Aorta (tissue), 5 donors: Measurements from ENCODE around the gene LRRC36. TPM values are rescaled to one million over a fixed set of nuclear protein-coding genes. Genes with fewer than 3 reads are reported as not detected.

Experiments
- ATAC-seq: fragments of 200-7000 bp; cut with Tn5 transposase; one replicate; pipeline ENCODE4 v1.9.1; 2022; ENCODE audit warnings: moderate library complexity; ENCODE audit not compliant: low FRiP score
- DNase-seq, 2 donors: peaks; one replicate each; pipeline ENCODE4 v3.0.0-alpha.2; 2020
- H3K27ac ChIP-seq, 2 donors: one replicate each; pipeline ENCODE4 v1.5.1; 2013; ENCODE audit warnings: low read length in 2 of 2, mild to moderate bottlenecking in 2 of 2, moderate library complexity in 2 of 2, control low read depth in 1 of 2, inconsistent platforms in 1 of 2, low read depth in 1 of 2
- H3K27me3 ChIP-seq, 2 donors: one replicate each; pipeline ENCODE4 v1.6.1; 2013; ENCODE audit warnings: control low read depth in 1 of 2, low read length in 1 of 2, mild to moderate bottlenecking in 1 of 2, moderate library complexity in 1 of 2; ENCODE audit not compliant: insufficient read depth in 2 of 2, control insufficient read depth in 1 of 2
- H3K36me3 ChIP-seq, 2 donors: one replicate each; pipeline ENCODE4 v1.6.1; 2013; ENCODE audit warnings: control low read depth in 1 of 2, low read length in 1 of 2, mild to moderate bottlenecking in 1 of 2; ENCODE audit not compliant: insufficient read depth in 2 of 2, control insufficient read depth in 1 of 2
- H3K4me1 ChIP-seq, 2 donors: one replicate each; pipeline ENCODE4 v1.6.1; 2013; ENCODE audit warnings: low read length in 2 of 2, control low read depth in 1 of 2, mild to moderate bottlenecking in 1 of 2, moderate library complexity in 1 of 2; ENCODE audit not compliant: insufficient read depth in 2 of 2, control insufficient read depth in 1 of 2
- H3K4me3 ChIP-seq, 2 donors: one replicate each; pipeline ENCODE4 v1.5.1; 2013; ENCODE audit warnings: low read length in 2 of 2, control low read depth in 1 of 2, mild to moderate bottlenecking in 1 of 2
- H3K9me3 ChIP-seq: one replicate; pipeline ENCODE4 v1.6.1; 2013; ENCODE audit warnings: mild to moderate bottlenecking, low read length; ENCODE audit not compliant: control insufficient read depth
- WGBS, 2 donors: extraction: QIAGEN DNeasy Blood & Tissue Kit; methylation state at CpG; one replicate each; pipeline ENCODE4 v1.1.7; 2013; 5-methylcytosine and 5-hydroxymethylcytosine counted together
- intact Hi-C, 2 donors: fragments of 100-400 bp; cut with DNase I; formaldehyde crosslinking; loops; one replicate each; pipeline versions ENCODE4 v1.14.2 to v1.15.0; 2022
- polyA plus RNA-seq, 2 donors: library from polyadenylated mRNA; stranded (reverse); fragments of 200-250 nt; gene quantifications; one replicate each; pipeline ENCODE4 v1.2.3, GENCODE V29; 2013
- total RNA-seq, 2 donors: library from RNA; stranded (reverse); fragmentation: NEBNext Ultra II Directional; extraction: Animal tissue kit (Norgen Biotek cat#: 25700); gene quantifications; one replicate each; pipeline ENCODE4 v1.2.1, GENCODE V29; 2021
- donor health status: healthy with polysubstance abuse.
- donor health status: Bipolar disorder and iron deficiency.
- donor health status: DM: no; HTN: no; CAD: no.
- donor health status: DM: no; HTN: no; CAD: no.
- donor health status: DM: yes; HTN: yes; CAD: no.

The LRRC36 gene
- total and polyA plus RNA-seq, 4 donors: 0.51 TPM; not detected in 3

DNA sequence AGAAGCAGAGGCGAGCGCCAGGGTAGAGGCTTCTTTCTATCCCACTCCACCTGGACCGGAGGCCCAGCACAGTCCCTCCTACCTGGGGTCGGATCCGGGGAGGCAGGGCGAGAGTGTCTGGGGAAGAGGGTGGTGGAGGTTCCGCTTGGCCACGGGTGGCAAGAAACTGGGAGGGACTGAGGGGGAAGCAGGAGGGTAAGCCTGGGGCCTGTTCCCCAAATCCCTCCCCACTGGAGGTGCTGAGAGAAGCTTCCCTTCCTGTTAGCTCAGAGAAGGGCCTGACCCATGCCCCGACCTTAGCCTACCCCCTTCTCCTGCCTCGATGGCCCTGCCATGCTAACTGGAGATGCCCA, 68.5 kb downstream of the LRRC36 start:
- no peak overlapping the region for H3K4me3 ChIP-seq
- H3K36me3 ChIP-seq: no peaks in the 10 kb centered on the region
- no peaks in the 10 kb centered on the region for H3K4me1 ChIP-seq
- 75 to 79% methylated on average over 10 of the region's 10 CpGs for WGBS, 2 donors
- H3K27ac ChIP-seq: no peak overlapping the region
- H3K9me3 ChIP-seq: no peaks in the 10 kb centered on the region
- no peaks in the 10 kb centered on the region for H3K27me3 ChIP-seq
- DNase-seq (no peak), ATAC-seq (no peak)
- intact Hi-C loops: no loop called here

DNA sequence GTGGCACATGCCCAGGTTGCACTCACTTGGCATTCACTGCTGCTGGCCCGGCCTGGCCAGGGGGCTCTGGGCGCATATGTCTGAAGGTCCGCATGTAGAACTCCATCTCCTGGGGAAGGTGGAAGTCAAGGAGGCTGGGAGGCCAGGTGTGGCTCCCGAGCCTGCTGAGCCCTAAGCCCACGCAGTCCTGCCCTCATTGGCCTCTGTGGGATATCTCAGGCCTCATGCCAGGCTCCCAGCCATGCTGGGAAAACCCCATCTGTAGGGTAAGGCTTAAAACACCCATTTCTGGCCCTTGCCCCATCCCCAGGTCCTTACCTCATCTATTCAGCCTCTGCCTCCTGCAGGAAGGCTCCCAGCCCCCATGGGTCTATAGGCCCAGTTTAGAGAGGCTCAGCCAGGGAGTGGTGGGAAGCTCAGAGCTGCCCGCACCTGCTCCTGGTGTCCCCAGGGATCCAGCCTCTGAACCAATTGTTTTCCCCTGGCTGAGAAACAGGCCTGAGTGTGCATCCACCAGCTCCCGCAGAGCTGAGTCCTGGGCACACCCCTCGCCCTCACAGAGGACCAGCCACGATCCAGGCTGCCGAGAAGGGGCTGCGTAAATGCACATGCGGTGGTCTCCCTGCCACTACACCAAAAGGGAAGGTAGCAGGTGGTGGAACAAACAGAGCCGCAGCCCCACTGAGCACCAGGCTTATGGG, 69.0 kb downstream of the LRRC36 start:
- intact Hi-C loops: no loop called here
- DNase-seq: peak in 1 of 2 donors; percentile 63
- H3K27ac ChIP-seq: no peak overlapping the region

GRCh38 chr16:67396159-67397035, 69.8 kb downstream of the LRRC36 start:
- no peak overlapping the region for H3K27ac ChIP-seq
- DNase-seq (peak; percentile 85 to 89), ATAC-seq (peak; percentile 17)
- 35 to 37% methylated on average over 24 to 31 of the region's 31 CpGs for WGBS, 2 donors
- no peaks in the 10 kb centered on the region for H3K9me3 ChIP-seq
- H3K4me1 ChIP-seq: no peaks in the 10 kb centered on the region
- no peaks in the 10 kb centered on the region for H3K36me3 ChIP-seq
- H3K27me3 ChIP-seq: no peaks in the 10 kb centered on the region
- intact Hi-C loops: no loop called here
- H3K4me3 ChIP-seq: no peak overlapping the region

More for the DNA sequence above, 69.0 kb downstream of the LRRC36 start:
- H3K4me1 ChIP-seq: no peaks in the 10 kb centered on the region
- no peaks in the 10 kb centered on the region for H3K36me3 ChIP-seq
- no peak overlapping the region for H3K4me3 ChIP-seq
- H3K9me3 ChIP-seq: no peaks in the 10 kb centered on the region
- WGBS, 2 donors: 88 to 89% methylated on average over 13 of the region's 13 CpGs
- no peaks in the 10 kb centered on the region for H3K27me3 ChIP-seq
- ATAC-seq: no peak

DNA sequence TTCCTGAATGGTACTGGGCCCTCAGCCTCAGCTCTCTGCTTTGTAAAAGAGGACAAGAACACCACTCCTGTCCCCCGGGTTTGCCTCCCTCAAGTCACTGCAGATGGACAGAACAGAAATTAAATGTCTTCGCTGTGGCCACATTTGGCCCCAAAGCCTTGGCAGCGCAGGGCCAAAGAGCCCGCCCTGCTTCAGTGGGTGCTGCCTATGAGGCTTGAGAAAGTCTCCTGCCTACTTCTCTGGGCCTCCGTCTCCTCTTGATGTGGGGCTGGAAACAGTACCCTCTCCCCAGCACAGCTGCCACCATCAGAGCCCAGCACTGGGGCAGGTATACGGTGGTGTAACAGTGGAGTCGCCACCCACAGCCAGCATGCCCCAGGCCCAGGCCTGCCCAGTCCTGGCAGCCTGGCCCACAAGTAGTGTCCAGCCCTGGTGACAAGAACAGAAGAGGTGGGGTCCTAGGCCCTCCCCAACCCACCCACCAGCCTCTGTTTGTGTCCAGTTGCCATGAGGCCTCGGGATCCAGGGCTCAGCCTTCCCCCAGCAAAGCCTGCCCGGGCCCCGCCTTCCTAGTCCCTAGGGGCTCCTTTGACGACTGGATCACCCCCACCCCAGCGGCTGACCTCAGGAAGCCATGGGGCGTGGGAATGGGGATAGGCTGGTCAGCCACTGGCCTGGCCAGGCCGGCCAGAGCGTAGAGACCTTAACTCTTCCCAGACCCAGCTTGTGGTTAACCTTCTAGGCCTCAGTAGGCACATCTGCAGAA, 70.6 kb downstream of the LRRC36 start:
- intact Hi-C loops: no loop called here
- WGBS, 2 donors: 76% methylated on average over 15 of the region's 15 CpGs

DNA sequence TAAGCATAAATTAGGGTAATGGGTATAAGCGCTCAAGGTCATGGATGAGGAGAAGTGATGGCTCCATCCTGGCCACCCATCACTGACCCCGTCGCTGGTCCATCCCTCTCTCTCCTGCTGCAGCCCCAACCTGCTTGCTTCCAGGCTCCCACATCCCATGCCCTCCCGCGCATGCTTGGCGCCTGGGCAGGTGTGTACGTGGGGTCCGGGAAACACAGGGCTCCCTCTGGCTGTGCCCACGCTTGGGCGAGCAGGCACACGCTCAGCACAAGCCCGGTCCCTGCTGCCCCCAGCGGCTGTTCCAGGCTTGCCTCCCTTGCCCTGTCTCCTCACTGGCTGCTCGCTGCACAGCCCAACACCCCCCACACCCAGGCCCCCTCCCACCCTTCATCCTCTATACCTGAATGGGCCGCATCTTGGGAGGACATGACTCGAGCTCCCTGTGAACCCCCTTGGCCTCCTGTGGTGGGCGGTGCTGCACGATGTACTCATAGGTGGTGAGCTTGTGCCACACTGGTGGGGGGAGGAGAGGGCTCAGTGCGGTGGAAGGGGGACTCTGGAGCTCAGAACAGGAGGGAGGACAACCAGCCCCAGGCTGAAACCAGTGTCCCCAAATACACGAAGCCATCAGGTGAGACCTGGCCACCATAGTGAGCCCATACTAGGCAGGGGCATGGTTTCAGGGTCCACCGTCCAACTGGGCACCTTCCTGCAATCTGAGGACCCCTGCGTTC, 71.4 kb downstream of the LRRC36 start:
- no peaks in the 10 kb centered on the region for H3K4me1 ChIP-seq
- H3K27ac ChIP-seq: no peak overlapping the region

More for the DNA sequence above, 70.6 kb downstream of the LRRC36 start:
- Histone ChIP-seq H3K27me3 (no peaks in the 10 kb centered on the region), H3K4me1 (no peaks in the 10 kb centered on the region), H3K36me3 (no peaks in the 10 kb centered on the region), H3K27ac (no peak overlapping the region), H3K4me3 (no peak overlapping the region), H3K9me3 (no peaks in the 10 kb centered on the region)
- ATAC-seq: no peak
- DNase-seq: peak in 1 of 2 donors; percentile 80

DNA sequence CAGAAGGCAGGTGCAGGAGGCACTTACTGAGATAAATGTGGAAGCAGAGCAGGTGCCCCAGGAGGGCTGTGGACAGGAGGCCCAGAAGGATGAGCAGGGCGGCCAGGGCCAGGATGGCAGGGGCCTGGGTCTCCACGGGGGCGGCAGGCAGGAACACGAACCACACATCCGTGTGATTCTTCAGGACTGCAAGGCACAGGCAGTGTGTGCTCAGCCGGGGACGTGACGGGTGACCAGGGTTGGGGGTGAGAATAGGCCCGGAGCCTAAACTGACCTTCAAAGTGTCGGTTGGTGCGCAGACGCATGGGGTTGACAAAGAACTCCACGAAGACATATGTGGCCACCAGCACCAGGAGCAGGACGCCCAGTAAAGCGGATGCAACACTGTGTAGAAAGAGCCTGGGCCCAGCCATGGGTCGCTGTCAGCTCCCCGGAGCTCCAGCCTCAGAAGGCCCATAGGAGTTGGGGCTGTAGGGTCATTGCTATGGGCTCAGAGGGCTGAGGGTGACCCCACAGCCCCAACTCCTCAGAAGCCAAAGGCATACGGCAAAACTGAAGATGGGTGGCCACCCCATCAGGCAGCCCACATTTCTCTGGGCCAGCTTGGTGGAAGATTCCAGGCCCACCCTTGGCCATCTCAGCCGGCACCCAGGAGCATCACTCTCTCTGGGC, 72.1 kb downstream of the LRRC36 start:
- intact Hi-C loops: no loop called here
- WGBS, 2 donors: 93 to 94% methylated on average over 19 of the region's 19 CpGs
- ATAC-seq: no peak
- no peaks in the 10 kb centered on the region for H3K36me3 ChIP-seq
- H3K4me3 ChIP-seq: no peak overlapping the region
- no peaks in the 10 kb centered on the region for H3K4me1 ChIP-seq
- H3K9me3 ChIP-seq: no peaks in the 10 kb centered on the region
- DNase-seq: peak in 1 of 2 donors; percentile 73
- no peak overlapping the region for H3K27ac ChIP-seq
- H3K27me3 ChIP-seq: no peaks in the 10 kb centered on the region

More for the DNA sequence above, 71.4 kb downstream of the LRRC36 start:
- no peaks in the 10 kb centered on the region for H3K27me3 ChIP-seq
- H3K4me3 ChIP-seq: no peak overlapping the region
- no peaks in the 10 kb centered on the region for H3K36me3 ChIP-seq
- intact Hi-C loops: no loop called here
- DNase-seq (peak in 1 of 2 donors; percentile 69), ATAC-seq (no peak)
- H3K9me3 ChIP-seq: no peaks in the 10 kb centered on the region
- 80 to 86% methylated on average over 19 to 22 of the region's 22 CpGs for WGBS, 2 donors

DNA sequence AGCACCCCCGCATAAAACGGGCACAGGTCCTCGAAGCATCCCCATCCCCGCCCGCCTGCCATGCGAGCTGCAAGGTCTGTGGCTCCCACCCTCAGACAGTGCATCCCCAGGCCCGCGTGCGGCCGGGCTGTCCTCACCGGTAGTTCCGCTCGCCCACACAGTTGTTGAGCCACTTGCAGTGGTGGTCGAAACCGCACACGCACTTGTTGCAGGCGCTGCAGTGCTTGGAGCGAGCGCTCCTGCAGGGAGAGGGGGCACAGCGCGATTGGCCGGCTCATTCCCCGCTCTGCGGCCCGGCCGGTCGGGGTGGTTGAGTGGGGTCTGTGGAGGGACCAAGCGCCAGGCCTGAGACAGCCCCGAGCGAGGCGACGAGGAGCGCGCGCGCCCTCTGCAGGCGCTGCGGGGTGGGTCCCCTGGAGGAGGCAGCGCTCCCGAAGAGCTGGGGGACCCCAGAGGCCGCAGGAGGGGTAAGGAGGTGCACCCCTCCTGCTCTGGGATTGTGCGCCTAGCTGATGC, 72.7 kb downstream of the LRRC36 start:
- ATAC-seq (peak; percentile 33), DNase-seq (peak in 1 of 2 donors; percentile 84)
- no peak overlapping the region for H3K4me3 ChIP-seq
- intact Hi-C loops: no loop called here
- no peaks in the 10 kb centered on the region for H3K9me3 ChIP-seq
- no peaks in the 10 kb centered on the region for H3K36me3 ChIP-seq
- H3K27ac ChIP-seq: no peak overlapping the region
- no peaks in the 10 kb centered on the region for H3K4me1 ChIP-seq
- H3K27me3 ChIP-seq: no peaks in the 10 kb centered on the region
- 24 to 27% methylated on average over 42 of the region's 42 CpGs for WGBS, 2 donors
